Body of pancreas (tissue), 4 donors: Measurements from ENCODE around the gene MPP3. TPM values are rescaled to one million over a fixed set of nuclear protein-coding genes. Genes with fewer than 3 reads are reported as not detected.

Experiments used
- ATAC-seq: fragments of 150-250 bp; one replicate; pipeline ENCODE4 v1.9.1; 2016
- DNase-seq, 4 donors: peaks; one replicate each; pipeline ENCODE4 v3.0.0-alpha.2; 2019
- H3K27ac ChIP-seq, 4 donors: fragments of 200-600 bp; sonication (generic); 1 replicate in 3 of 4; 2 replicates in 1 of 4; pipeline versions ENCODE4 v1.5.1 to v1.6.1; 2016 to 2019; ENCODE audit warnings: mild to moderate bottlenecking in 1 of 4, mixed read lengths in 1 of 4, moderate library complexity in 1 of 4
- H3K27me3 ChIP-seq, 2 donors: fragments of 200-600 bp; sonication (generic); one replicate each; pipeline ENCODE4 v1.6.0; 2016; ENCODE audit warnings: mild to moderate bottlenecking in 1 of 2
- H3K36me3 ChIP-seq, 2 donors: fragments of 200-600 bp; sonication (generic); replicated peaks in 1 of 2; 2 replicates each; pipeline ENCODE4 v1.5.1; 2016; ENCODE audit warnings: low read depth in 2 of 2; ENCODE audit not compliant: insufficient read depth in 1 of 2
- H3K4me1 ChIP-seq: fragments of 200-600 bp; sonication (generic); one replicate; pipeline ENCODE4 v1.6.0; 2016
- H3K4me3 ChIP-seq, 2 donors: fragments of 200-600 bp; sonication (generic); 1 replicate in 1 of 2; 2 replicates in 1 of 2; pipeline ENCODE4 v1.5.1; 2016 to 2019
- H3K9me3 ChIP-seq, 3 donors: fragments of 200-600 bp; sonication (generic); 1 replicate in 2 of 3; 2 replicates in 1 of 3; pipeline ENCODE4 v1.5.1; 2016
- POLR2A ChIP-seq, 3 donors: fragments of 450-650 bp; IDR thresholded peaks; one replicate each; pipeline ENCODE4 v1.6.1; 2016; ENCODE audit warnings: antibody characterized with exemption in 3 of 3, mild to moderate bottlenecking in 2 of 3
- WGBS, 2 donors: methylation state at CpG; one replicate each; pipeline ENCODE4 v1.1.5; 2017; 5-methylcytosine and 5-hydroxymethylcytosine counted together
- intact Hi-C: fragments of 100-400 bp; cut with DNase I; formaldehyde crosslinking; loops from one replicate; pipeline ENCODE4 v1.15.1; 2023
- total RNA-seq, 2 donors: library from RNA; depleted of rRNA; stranded (reverse); fragments of >200 nt; gene quantifications; one replicate each; pipeline ENCODE4 v1.1.0, GENCODE V29; 2016
- TF ChIP-seq, protein P1 (sequence below), 7 experiments: fragments of 450-650 bp in 4 of 7; fragments of 200-600 bp in 3 of 7; sonication (generic) in 3 of 7; IDR thresholded peaks; one replicate each; pipeline ENCODE4 v1.5.1; 2016 to 2019; ENCODE audit warnings: antibody characterized with exemption in 7 of 7

The MPP3 gene
- total RNA-seq, 2 donors from 2014 or later: 20.2 to 22.4 TPM

DNA sequence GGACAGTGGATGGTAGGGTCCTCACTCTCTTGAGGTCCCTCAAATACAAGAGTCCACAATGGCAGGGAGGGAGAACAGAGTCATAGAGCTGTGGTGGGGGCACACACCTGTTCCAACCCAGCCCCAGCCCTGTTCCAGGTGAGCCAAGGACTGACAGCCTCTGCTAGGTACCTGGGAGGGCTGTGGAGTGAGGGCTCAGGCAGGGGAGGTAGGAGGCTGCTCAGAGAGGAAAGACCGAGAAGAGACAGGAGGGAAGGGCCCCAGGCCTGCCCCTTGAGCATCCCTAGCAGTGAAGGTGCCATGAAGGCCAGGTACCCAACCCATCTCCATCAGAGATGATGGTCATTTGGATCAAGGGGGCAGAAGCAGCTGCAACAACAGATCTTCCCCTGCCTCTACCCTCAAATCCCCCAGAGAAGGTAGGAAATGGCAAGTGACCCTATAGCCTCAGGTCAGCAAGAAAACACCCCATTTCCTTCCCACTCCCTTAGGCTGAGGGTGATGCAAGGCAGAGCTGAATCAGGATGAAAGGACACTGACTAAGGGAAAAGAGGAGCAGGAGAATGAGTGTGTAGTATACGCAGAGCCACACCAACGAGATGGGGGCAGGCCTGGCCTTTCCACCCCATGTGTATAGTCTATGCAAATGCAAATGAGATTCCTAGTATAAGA is 42.7 kb upstream of the MPP3 start:
- no peaks in the 10 kb centered on the region for H3K9me3 ChIP-seq
- intact Hi-C loops: no loop called here
- H3K4me3 ChIP-seq: no peak overlapping the region
- ATAC-seq (no peak), DNase-seq (no peak)
- H3K27me3 ChIP-seq: no peaks in the 10 kb centered on the region
- no peak overlapping the region for H3K27ac ChIP-seq
- H3K36me3 ChIP-seq: no peaks in the 10 kb centered on the region
- 86 to 93% methylated on average over 3 of the region's 3 CpGs for WGBS, 2 donors
- peaks cover 4% of the 10 kb centered on the region for H3K4me1 ChIP-seq
- TF ChIP-seq POLR2A (IDR thresholded peaks at IDR 0.05): no peak
- TF ChIP-seq, protein P1, sequence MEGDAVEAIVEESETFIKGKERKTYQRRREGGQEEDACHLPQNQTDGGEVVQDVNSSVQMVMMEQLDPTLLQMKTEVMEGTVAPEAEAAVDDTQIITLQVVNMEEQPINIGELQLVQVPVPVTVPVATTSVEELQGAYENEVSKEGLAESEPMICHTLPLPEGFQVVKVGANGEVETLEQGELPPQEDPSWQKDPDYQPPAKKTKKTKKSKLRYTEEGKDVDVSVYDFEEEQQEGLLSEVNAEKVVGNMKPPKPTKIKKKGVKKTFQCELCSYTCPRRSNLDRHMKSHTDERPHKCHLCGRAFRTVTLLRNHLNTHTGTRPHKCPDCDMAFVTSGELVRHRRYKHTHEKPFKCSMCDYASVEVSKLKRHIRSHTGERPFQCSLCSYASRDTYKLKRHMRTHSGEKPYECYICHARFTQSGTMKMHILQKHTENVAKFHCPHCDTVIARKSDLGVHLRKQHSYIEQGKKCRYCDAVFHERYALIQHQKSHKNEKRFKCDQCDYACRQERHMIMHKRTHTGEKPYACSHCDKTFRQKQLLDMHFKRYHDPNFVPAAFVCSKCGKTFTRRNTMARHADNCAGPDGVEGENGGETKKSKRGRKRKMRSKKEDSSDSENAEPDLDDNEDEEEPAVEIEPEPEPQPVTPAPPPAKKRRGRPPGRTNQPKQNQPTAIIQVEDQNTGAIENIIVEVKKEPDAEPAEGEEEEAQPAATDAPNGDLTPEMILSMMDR (IDR thresholded peaks at IDR 0.05): no peak

DNA sequence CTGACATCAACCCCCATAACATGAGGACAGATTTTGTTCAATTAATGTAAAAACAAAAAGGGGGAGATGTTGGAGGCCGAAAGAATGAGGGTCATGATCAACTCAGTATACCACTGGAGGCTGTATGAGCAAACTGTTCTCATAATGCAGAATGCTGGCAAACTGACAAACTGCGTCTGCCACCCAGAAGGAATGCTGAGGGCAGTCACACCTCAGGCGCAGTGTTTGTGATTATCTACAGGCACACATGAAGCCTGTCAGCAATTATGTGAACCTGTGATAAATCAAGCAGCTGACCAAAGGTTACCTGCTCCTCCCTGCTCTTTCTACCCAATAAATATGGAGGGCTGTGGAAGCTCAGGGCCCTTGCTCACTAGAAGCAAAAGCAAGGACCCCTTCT is 41.3 kb upstream of the MPP3 start:
- DNase-seq: peak; percentile 29 to 63 (median 50)
- intact Hi-C loops: no loop called here
- H3K27me3 ChIP-seq: no peaks in the 10 kb centered on the region
- peak; percentile 20 for ATAC-seq
- H3K4me3 ChIP-seq: no peak overlapping the region
- H3K36me3 ChIP-seq: no peaks in the 10 kb centered on the region
- no peaks in the 10 kb centered on the region for H3K9me3 ChIP-seq
- TF ChIP-seq, protein P1 (IDR thresholded peaks at IDR 0.05): no peak
- no peak for TF ChIP-seq POLR2A (IDR thresholded peaks at IDR 0.05)
- peak overlapping the region in 1 of 4 donors; percentile 28 for H3K27ac ChIP-seq
- H3K4me1 ChIP-seq: peaks cover 4% of the 10 kb centered on the region
- WGBS, 2 donors: 20 to 47% methylated on average over 3 of the region's 3 CpGs

DNA sequence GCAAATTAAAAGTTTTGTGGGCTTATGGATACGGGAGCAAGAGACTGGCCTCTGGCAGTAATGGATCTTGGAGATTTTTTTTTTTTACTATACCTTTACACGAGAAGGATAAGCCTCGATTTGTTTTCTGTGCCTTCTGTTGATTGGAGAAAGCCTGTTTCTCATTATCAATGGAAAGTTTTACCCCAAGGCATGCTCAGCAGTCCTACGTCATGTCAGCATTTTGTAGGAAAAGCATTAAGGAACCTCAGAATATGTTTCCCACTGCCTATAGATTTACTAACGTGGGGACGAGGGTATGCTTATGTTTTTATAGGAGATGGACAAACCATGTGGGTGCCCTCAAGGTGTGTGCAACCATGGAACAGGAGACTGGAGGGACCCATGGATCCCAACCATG is 40.9 kb upstream of the MPP3 start:
- H3K4me1 ChIP-seq: peaks cover 3% of the 10 kb centered on the region
- H3K9me3 ChIP-seq: no peaks in the 10 kb centered on the region
- WGBS, 2 donors: 58 to 66% methylated on average over 6 of the region's 6 CpGs
- no peaks in the 10 kb centered on the region for H3K36me3 ChIP-seq
- ATAC-seq (no peak), DNase-seq (no peak)
- H3K27ac ChIP-seq: peak overlapping the region in 1 of 4 donors; percentile 28
- H3K27me3 ChIP-seq: no peaks in the 10 kb centered on the region
- no peak for TF ChIP-seq POLR2A (IDR thresholded peaks at IDR 0.05)
- TF ChIP-seq, protein P1 (IDR thresholded peaks at IDR 0.05): no peak
- H3K4me3 ChIP-seq: no peak overlapping the region
- intact Hi-C loops: no loop called here

DNA sequence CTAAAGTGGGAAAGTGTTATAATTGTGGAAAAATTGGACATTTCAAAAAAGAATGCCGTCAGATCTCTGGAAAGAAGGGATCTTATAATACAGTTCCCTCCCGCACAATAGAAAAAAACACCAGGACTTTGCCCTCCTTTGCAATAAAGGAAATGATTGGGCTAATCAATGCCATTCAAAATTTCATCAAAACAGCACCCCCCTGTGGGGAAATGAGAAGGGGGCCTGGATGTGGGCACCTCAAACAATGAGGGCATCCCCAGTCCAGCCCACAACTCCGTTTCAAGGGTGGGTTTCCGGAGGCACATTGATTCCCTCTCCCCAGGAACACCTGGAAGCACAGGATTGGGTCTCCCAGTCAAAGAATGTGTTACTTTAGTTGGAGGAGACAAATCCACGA is 40.1 kb upstream of the MPP3 start:
- ATAC-seq: no peak
- H3K4me3 ChIP-seq: no peak overlapping the region
- no peaks in the 10 kb centered on the region for H3K9me3 ChIP-seq
- TF ChIP-seq, protein P1 (IDR thresholded peaks at IDR 0.05): no peak
- TF ChIP-seq POLR2A (IDR thresholded peaks at IDR 0.05): no peak
- DNase-seq: no peak
- no peak overlapping the region for H3K27ac ChIP-seq
- 66 to 68% methylated on average over 5 of the region's 5 CpGs for WGBS, 2 donors
- no peaks in the 10 kb centered on the region for H3K4me1 ChIP-seq
- no peaks in the 10 kb centered on the region for H3K27me3 ChIP-seq
- H3K36me3 ChIP-seq: no peaks in the 10 kb centered on the region
- intact Hi-C loops: no loop called here
